Measurements from ENCODE around the gene NDST3.
"Not testable (repeated sequence)": the region's sequence is repeated elsewhere in the genome, so short reads cannot be mapped to it uniquely, and the experiment has no call there.

Gene NDST3

GRCh38 chr4:118190903-118191302 lies 156.6 kb downstream of the NDST3 start:
- no peak for DNase-seq

- no peak for DNase-seq
Observed at GRCh38 chr4:118193421-118193820, 159.1 kb downstream of the NDST3 start.

- DNase-seq: no peak
Observed at GRCh38 chr4:118206627-118207026, 172.3 kb downstream of the NDST3 start.

GRCh38 chr4:118213101-118213500 lies 178.8 kb downstream of the NDST3 start:
- no peak for DNase-seq

- DNase-seq: no peak
Observed at GRCh38 chr4:118215826-118216225, 181.5 kb downstream of the NDST3 start.

- DNase-seq: no peak
Observed at GRCh38 chr4:118221227-118221800, 187.0 kb downstream of the NDST3 start.

GRCh38 chr4:118224243-118224829 lies 190.1 kb downstream of the NDST3 start:
- DNase-seq: peak; percentile 16

- DNase-seq: no peak
Observed at GRCh38 chr4:118225511-118225910, 191.2 kb downstream of the NDST3 start.

- no peak for DNase-seq
Observed at GRCh38 chr4:118226311-118227010, 192.2 kb downstream of the NDST3 start.

- no peak for DNase-seq
Observed at GRCh38 chr4:118235566-118236120, 201.4 kb downstream of the NDST3 start.

- DNase-seq: no peak
Observed at GRCh38 chr4:118237531-118237930, 203.2 kb downstream of the NDST3 start.

- DNase-seq: no peak
Observed at GRCh38 chr4:118249890-118250289, 215.6 kb downstream of the NDST3 start.

GRCh38 chr4:118254368-118254767 lies 220.1 kb downstream of the NDST3 start:
- no peak for DNase-seq

- no peak for DNase-seq
Observed at GRCh38 chr4:118259111-118259510, 224.8 kb downstream of the NDST3 start.

- DNase-seq: no peak
Observed at GRCh38 chr4:118260309-118260708, 226.0 kb downstream of the NDST3 start.

- no peak for DNase-seq
Observed at GRCh38 chr4:118264096-118264495, 229.8 kb downstream of the NDST3 start.

GRCh38 chr4:118265312-118266144 lies 231.2 kb downstream of the NDST3 start:
- DNase-seq: no peak

GRCh38 chr4:118266145-118266496 lies 231.8 kb downstream of the NDST3 start:
- DNase-seq: not testable (repeated sequence)

GRCh38 chr4:118268780-118269179 lies 234.5 kb downstream of the NDST3 start:
- DNase-seq: no peak

- DNase-seq: no peak
Observed at GRCh38 chr4:118270492-118270891, 236.2 kb downstream of the NDST3 start.

- DNase-seq: no peak
Observed at GRCh38 chr4:118271788-118272187, 237.5 kb downstream of the NDST3 start.

GRCh38 chr4:118273642-118274041 lies 239.4 kb downstream of the NDST3 start:
- DNase-seq: no peak

GRCh38 chr4:118276580-118276979 lies 242.3 kb downstream of the NDST3 start:
- no peak for DNase-seq
